ENCODE results near the gene NIPAL1.

DNA sequence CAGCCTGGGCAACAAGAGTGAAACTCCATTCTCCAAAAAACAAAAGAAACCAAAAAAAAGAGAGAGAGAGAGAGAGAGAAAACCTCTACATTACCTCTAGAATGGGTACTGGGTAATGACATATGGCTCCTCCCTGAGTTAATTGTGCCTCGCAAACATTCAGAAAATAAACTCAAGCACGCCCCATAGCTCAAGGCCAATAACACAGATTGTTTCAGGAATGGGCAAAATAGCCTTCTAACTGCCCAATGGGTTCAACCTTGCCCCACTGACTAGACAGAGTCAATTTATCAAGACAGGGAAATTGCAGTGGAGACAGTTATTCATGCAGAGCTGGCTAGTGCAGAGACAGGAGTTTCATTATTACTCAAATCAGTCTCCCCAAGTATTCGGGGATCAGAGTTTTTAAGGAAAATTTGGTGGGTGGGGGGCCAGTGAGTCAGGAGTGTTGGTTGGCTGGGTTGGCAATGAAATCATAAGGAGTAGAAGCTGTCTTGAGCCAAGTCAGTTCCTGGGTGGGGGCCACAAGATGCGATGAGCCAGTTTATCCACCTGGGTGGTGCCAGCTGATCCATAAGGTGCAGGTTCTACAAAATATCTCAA is 25.1 kb downstream of the NIPAL1 start:
- TF ChIP-seq CTCF (IDR thresholded peaks at IDR 0.05; ENCODE audit: borderline replicate concordance, extremely low read depth, low read length, poor library complexity, severe bottlenecking) (no peak), EZH2 (IDR thresholded peaks at IDR 0.05; ENCODE audit: borderline replicate concordance, low read depth, low read length, severe bottlenecking) (no peak)

All from DND-41 (cell line).